Thymus (tissue), 11 donors: ENCODE measurements around the gene HINT3. TPM values are rescaled to one million over a fixed set of nuclear protein-coding genes. Genes with fewer than 3 reads are reported as not detected.
"Not testable (repeated sequence)": the region's sequence is repeated elsewhere in the genome, so short reads cannot be mapped to it uniquely, and the experiment has no call there.

Experiments
- DNase-seq, 9 donors: peaks; one replicate each; pipeline ENCODE4 v3.0.0-alpha.2; 2013; ENCODE audit warnings: low spot score in 9 of 9, low read depth in 6 of 9, missing footprints in 1 of 9
- H3K27ac ChIP-seq, 2 donors: one replicate each; pipeline ENCODE4 v1.5.1; 2013; ENCODE audit warnings: control low read depth in 1 of 2, low read depth in 1 of 2, low read length in 1 of 2, mild to moderate bottlenecking in 1 of 2, moderate library complexity in 1 of 2
- H3K27me3 ChIP-seq, 2 donors: one replicate each; pipeline ENCODE4 v1.5.1; 2013; ENCODE audit warnings: low read length in 1 of 2; ENCODE audit not compliant: control insufficient read depth in 2 of 2, insufficient read depth in 1 of 2
- H3K36me3 ChIP-seq, 2 donors: one replicate each; pipeline ENCODE4 v1.5.1; 2013; ENCODE audit warnings: low read length in 1 of 2, mild to moderate bottlenecking in 1 of 2, moderate library complexity in 1 of 2; ENCODE audit not compliant: control insufficient read depth in 2 of 2, insufficient read depth in 2 of 2
- H3K4me1 ChIP-seq, 2 donors: one replicate each; pipeline ENCODE4 v1.5.1; 2013; ENCODE audit warnings: low read length in 2 of 2; ENCODE audit not compliant: control insufficient read depth in 2 of 2, insufficient read depth in 2 of 2
- H3K4me3 ChIP-seq, 2 donors: one replicate each; pipeline ENCODE4 v1.5.1; 2013; ENCODE audit warnings: low read length in 2 of 2, control low read depth in 1 of 2, mild to moderate bottlenecking in 1 of 2
- H3K9me3 ChIP-seq, 2 donors: one replicate each; pipeline ENCODE4 v1.5.1; 2013; ENCODE audit warnings: low read length in 1 of 2, mild to moderate bottlenecking in 1 of 2; ENCODE audit not compliant: control insufficient read depth in 2 of 2, insufficient read depth in 1 of 2
- WGBS: extraction: QIAGEN DNeasy Blood & Tissue Kit; methylation state at CpG from one replicate; pipeline ENCODE4 v1.1.7; 2013; 5-methylcytosine and 5-hydroxymethylcytosine counted together
- polyA plus RNA-seq: library from polyadenylated mRNA; stranded (reverse); fragments of 200-250 nt; gene quantifications from one replicate; pipeline ENCODE4 v1.2.3, GENCODE V29; 2013
- total RNA-seq: library from RNA; stranded (reverse); fragments of 120-200 nt; gene quantifications from one replicate; pipeline ENCODE4 v1.2.4, GENCODE V29; 2013
- donor health status: healthy.

Gene HINT3
- total and polyA plus RNA-seq, 2 donors: 8.6 to 11.1 TPM

GRCh38 chr6:125931733-125932450 lies 24.7 kb upstream of the HINT3 start:
- H3K27me3 ChIP-seq: no peaks in the 10 kb centered on the region
- DNase-seq: no peak
- WGBS: 96% methylated on average over 4 of the region's 4 CpGs
- H3K36me3 ChIP-seq: peaks cover 4 to 12% of the 10 kb centered on the region in 2 donors
- H3K27ac ChIP-seq: no peak overlapping the region
- H3K4me1 ChIP-seq: no peaks in the 10 kb centered on the region
- H3K9me3 ChIP-seq: no peaks in the 10 kb centered on the region
- H3K4me3 ChIP-seq: no peak overlapping the region

DNA sequence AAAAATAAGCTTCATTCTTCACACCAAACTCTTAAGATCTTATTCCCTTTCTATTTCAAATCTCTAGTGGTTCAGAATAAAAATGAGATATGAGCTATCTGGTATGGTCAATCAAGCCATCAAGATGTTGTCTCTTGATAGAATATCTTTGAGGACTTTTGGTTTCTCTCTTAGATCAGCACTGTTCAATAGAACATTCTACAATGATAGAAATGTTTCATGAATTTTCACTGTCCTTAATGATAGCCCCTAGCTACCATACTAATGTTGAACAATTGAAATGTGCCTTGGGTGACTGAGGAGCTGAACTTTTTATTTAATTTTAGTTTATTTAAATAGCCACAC lies 24.1 kb upstream of the HINT3 start:
- no peaks in the 10 kb centered on the region for H3K9me3 ChIP-seq
- DNase-seq: no peak
- no peak overlapping the region for H3K4me3 ChIP-seq
- H3K27ac ChIP-seq: no peak overlapping the region
- no peaks in the 10 kb centered on the region for H3K27me3 ChIP-seq
- H3K4me1 ChIP-seq: no peaks in the 10 kb centered on the region
- H3K36me3 ChIP-seq: peaks cover 4 to 12% of the 10 kb centered on the region in 2 donors

GRCh38 chr6:125935520-125935919 lies 21.1 kb upstream of the HINT3 start:
- DNase-seq, H3K9me3 ChIP-seq, H3K4me3 ChIP-seq, H3K27me3 ChIP-seq, H3K36me3 ChIP-seq, H3K4me1 ChIP-seq, H3K27ac ChIP-seq: not testable (repeated sequence)
- 78% methylated on average over 5 of the region's 5 CpGs for WGBS

- Histone ChIP-seq H3K27ac (no peak overlapping the region), H3K4me1 (no peaks in the 10 kb centered on the region), H3K9me3 (no peaks in the 10 kb centered on the region), H3K27me3 (no peaks in the 10 kb centered on the region), H3K4me3 (no peak overlapping the region), H3K36me3 (no peaks in the 10 kb centered on the region)
- no peak for DNase-seq
- WGBS: 88% methylated on average over 1 of the region's 1 CpG
These were observed 17.5 kb upstream of the HINT3 start for GRCh38 chr6:125939026-125939425.

- 95% methylated on average over 2 of the region's 2 CpGs for WGBS
- Histone ChIP-seq H3K9me3 (no peaks in the 10 kb centered on the region), H3K4me3 (no peak overlapping the region), H3K4me1 (no peaks in the 10 kb centered on the region), H3K27me3 (no peaks in the 10 kb centered on the region), H3K27ac (no peak overlapping the region), H3K36me3 (no peaks in the 10 kb centered on the region)
- DNase-seq: no peak
These were observed 16.8 kb upstream of the HINT3 start for GRCh38 chr6:125939791-125940190.

GRCh38 chr6:125940247-125941041 lies 16.1 kb upstream of the HINT3 start:
- Histone ChIP-seq H3K4me1 (no peaks in the 10 kb centered on the region), H3K9me3 (no peaks in the 10 kb centered on the region), H3K36me3 (no peaks in the 10 kb centered on the region), H3K27ac (no peak overlapping the region), H3K4me3 (no peak overlapping the region), H3K27me3 (no peaks in the 10 kb centered on the region)
- WGBS: 90% methylated on average over 5 of the region's 5 CpGs
- DNase-seq: no peak

- 97% methylated on average over 10 of the region's 10 CpGs for WGBS
- H3K4me1 ChIP-seq: no peaks in the 10 kb centered on the region
- no peaks in the 10 kb centered on the region for H3K36me3 ChIP-seq
- no peaks in the 10 kb centered on the region for H3K27me3 ChIP-seq
- H3K27ac ChIP-seq: no peak overlapping the region
- no peak for DNase-seq
- H3K9me3 ChIP-seq: no peaks in the 10 kb centered on the region
- no peak overlapping the region for H3K4me3 ChIP-seq
These were observed 13.7 kb upstream of the HINT3 start for GRCh38 chr6:125942672-125943527.

DNA sequence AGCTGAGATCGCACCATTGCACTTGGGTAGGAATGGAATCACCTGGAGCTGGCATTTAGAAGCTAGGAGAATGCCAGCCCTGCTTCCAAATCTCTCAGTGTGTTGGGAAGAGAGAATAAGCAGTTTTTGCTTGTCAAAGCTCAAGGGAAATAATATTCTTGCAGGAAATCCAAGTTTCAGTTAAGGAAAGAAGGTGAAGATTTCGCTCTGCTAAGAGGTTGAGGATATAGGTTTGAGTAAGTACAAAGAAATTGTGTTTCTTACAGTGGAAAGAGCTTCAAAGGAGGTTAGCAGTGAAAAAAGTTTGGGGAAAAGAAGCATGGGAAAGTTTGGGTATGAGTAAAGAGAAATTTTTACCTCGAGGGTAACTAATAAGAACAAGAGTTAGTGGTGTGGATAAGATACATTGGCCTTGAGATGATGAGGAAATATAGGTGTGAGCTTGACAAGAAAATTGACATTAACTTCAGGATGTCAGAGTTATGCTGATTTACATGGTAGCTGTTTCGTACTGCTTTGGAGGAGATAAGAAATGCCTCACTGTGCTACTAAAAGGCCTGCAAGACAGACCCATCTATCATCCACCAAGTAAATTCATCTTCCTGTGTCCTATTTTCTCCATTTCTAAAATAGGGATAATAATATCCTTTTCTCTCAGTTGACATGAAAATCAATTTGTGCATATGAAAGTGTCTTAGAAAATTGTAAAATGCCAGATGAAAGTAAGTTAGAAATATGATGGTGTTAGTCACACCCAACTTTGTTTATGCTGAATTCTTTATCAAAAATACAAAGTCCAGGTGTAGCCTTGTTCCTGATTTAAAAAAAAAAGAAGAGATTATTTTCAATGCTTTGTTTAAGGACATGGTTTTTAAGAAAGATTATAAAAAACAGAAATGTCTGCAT lies 12.8 kb upstream of the HINT3 start:
- no peaks in the 10 kb centered on the region for H3K27me3 ChIP-seq
- no peak for DNase-seq
- H3K27ac ChIP-seq: no peak overlapping the region
- no peak overlapping the region for H3K4me3 ChIP-seq
- H3K4me1 ChIP-seq: no peaks in the 10 kb centered on the region
- WGBS: 95% methylated on average over 4 of the region's 4 CpGs
- H3K9me3 ChIP-seq: no peaks in the 10 kb centered on the region
- H3K36me3 ChIP-seq: no peaks in the 10 kb centered on the region
